ENCODE data around the gene HAUS8. TPM values are rescaled to one million over a fixed set of nuclear protein-coding genes. Genes with fewer than 3 reads are reported as not detected.

The HAUS8 gene
- total and polyA plus RNA-seq, 2 of the 13 experiments (the other 11 are each of a cell fraction or from before 2014, with no cell fraction given): 7.8 to 17.5 TPM

DNA sequence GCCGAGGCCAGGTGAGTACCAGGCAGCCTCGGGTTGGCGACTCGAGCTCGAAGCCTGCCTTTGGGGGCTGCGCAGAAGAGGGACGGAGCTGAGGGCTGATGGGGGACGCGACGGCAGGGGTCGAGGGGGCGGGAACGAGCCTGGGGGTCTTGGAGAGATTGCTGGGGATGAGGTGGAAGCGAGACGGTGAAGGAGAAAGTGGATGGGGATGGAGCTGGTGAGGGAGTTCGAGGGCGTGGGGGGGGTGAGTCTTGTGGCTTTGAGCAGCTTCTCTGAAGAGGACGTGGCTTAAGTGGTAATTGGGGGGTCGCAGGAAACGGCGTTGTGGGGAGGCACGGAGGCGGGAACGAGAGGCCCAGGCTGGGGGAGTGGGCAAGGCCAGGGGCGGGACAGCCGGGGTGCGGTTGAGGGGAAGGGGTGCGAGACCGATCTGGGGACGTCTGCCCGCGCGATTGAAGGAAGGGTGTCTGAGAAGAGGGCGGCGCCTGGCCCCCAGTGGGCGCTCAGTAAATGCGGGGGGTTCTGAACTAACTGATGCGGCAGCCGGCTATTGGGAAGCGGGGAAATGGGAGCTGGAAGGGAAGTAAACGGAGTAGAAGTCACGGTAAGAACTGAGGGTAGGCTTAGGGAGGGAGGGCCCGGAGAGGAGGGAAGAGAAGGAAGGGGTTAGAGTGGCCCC lies 751 bp upstream of the HAUS8 start (continued):
- TF ChIP-seq, protein P1, sequence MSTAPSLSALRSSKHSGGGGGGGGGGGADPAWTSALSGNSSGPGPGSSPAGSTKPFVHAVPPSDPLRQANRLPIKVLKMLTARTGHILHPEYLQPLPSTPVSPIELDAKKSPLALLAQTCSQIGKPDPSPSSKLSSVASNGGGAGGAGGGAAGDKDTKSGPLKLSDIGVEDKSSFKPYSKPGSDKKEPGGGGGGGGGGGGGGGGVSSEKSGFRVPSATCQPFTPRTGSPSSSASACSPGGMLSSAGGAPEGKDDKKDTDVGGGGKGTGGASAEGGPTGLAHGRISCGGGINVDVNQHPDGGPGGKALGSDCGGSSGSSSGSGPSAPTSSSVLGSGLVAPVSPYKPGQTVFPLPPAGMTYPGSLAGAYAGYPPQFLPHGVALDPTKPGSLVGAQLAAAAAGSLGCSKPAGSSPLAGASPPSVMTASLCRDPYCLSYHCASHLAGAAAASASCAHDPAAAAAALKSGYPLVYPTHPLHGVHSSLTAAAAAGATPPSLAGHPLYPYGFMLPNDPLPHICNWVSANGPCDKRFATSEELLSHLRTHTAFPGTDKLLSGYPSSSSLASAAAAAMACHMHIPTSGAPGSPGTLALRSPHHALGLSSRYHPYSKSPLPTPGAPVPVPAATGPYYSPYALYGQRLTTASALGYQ (CRISPR knock-in tag; IDR thresholded peaks at IDR 0.05): no peak
- no peak for TF ChIP-seq MYPOP (CRISPR knock-in tag; IDR thresholded peaks at IDR 0.05)
- TF ChIP-seq ETV6 (CRISPR knock-in tag; conservative IDR thresholded peaks at IDR 0.05): no peak
- TF ChIP-seq, protein P2, sequence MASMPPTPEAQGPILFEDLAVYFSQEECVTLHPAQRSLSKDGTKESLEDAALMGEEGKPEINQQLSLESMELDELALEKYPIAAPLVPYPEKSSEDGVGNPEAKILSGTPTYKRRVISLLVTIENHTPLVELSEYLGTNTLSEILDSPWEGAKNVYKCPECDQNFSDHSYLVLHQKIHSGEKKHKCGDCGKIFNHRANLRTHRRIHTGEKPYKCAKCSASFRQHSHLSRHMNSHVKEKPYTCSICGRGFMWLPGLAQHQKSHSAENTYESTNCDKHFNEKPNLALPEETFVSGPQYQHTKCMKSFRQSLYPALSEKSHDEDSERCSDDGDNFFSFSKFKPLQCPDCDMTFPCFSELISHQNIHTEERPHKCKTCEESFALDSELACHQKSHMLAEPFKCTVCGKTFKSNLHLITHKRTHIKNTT (CRISPR knock-in tag; IDR thresholded peaks at IDR 0.05): no peak
- no peak for TF ChIP-seq CBX2 (IDR thresholded peaks at IDR 0.05; ENCODE audit: low read depth, low read length)
- TF ChIP-seq CBX2 (CRISPR knock-in tag; IDR thresholded peaks at IDR 0.05; ENCODE audit: low read depth): no peak
- no peak for TF ChIP-seq FLYWCH1 (CRISPR knock-in tag; IDR thresholded peaks at IDR 0.05)
- TF ChIP-seq, protein P3, sequence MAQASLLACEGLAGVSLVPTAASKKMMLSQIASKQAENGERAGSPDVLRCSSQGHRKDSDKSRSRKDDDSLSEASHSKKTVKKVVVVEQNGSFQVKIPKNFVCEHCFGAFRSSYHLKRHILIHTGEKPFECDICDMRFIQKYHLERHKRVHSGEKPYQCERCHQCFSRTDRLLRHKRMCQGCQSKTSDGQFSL (CRISPR knock-in tag; IDR thresholded peaks at IDR 0.05): peak; percentile 61
- TF ChIP-seq NRL (CRISPR knock-in tag; IDR thresholded peaks at IDR 0.05; ENCODE audit: borderline replicate concordance): no peak
- TF ChIP-seq ZNF10 (CRISPR knock-in tag; IDR thresholded peaks at IDR 0.05; ENCODE audit: borderline replicate concordance, low read depth): no peak
- TF ChIP-seq, protein P4, sequence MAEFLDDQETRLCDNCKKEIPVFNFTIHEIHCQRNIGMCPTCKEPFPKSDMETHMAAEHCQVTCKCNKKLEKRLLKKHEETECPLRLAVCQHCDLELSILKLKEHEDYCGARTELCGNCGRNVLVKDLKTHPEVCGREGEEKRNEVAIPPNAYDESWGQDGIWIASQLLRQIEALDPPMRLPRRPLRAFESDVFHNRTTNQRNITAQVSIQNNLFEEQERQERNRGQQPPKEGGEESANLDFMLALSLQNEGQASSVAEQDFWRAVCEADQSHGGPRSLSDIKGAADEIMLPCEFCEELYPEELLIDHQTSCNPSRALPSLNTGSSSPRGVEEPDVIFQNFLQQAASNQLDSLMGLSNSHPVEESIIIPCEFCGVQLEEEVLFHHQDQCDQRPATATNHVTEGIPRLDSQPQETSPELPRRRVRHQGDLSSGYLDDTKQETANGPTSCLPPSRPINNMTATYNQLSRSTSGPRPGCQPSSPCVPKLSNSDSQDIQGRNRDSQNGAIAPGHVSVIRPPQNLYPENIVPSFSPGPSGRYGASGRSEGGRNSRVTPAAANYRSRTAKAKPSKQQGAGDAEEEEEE (CRISPR knock-in tag; IDR thresholded peaks at IDR 0.05; ENCODE audit: borderline replicate concordance): no peak
- TF ChIP-seq ZNF234 (CRISPR knock-in tag; conservative IDR thresholded peaks at IDR 0.05): no peak
- TF ChIP-seq, protein P5, sequence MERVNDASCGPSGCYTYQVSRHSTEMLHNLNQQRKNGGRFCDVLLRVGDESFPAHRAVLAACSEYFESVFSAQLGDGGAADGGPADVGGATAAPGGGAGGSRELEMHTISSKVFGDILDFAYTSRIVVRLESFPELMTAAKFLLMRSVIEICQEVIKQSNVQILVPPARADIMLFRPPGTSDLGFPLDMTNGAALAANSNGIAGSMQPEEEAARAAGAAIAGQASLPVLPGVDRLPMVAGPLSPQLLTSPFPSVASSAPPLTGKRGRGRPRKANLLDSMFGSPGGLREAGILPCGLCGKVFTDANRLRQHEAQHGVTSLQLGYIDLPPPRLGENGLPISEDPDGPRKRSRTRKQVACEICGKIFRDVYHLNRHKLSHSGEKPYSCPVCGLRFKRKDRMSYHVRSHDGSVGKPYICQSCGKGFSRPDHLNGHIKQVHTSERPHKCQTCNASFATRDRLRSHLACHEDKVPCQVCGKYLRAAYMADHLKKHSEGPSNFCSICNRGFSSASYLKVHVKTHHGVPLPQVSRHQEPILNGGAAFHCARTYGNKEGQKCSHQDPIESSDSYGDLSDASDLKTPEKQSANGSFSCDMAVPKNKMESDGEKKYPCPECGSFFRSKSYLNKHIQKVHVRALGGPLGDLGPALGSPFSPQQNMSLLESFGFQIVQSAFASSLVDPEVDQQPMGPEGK (CRISPR knock-in tag; IDR thresholded peaks at IDR 0.05): peak; percentile 61; the same call in 1 of the 2 replicates
- no peak for TF ChIP-seq NAIF1 (CRISPR knock-in tag; IDR thresholded peaks at IDR 0.05; ENCODE audit: borderline replicate concordance)
- 0 out of 2 replicates have a peak, but pooled peaks have one; percentile 1 for TF ChIP-seq ZNF816 (CRISPR knock-in tag; IDR thresholded peaks at IDR 0.05; ENCODE audit: borderline replicate concordance)
- TF ChIP-seq SRSF1 (optimal IDR thresholded peaks at IDR 0.05; ENCODE audit: low read depth, low read length): peak; percentile 38
- TF ChIP-seq ARID2 (CRISPR knock-in tag; IDR thresholded peaks at IDR 0.05; ENCODE audit: borderline replicate concordance): peak; percentile 67; the same call in 1 of the 2 replicates
- 0 out of 2 replicates have a peak, but pooled peaks have one; percentile 47 for TF ChIP-seq ZNF614 (CRISPR knock-in tag; IDR thresholded peaks at IDR 0.05; ENCODE audit: borderline replicate concordance)
- TF ChIP-seq ZKSCAN8 (CRISPR knock-in tag; IDR thresholded peaks at IDR 0.05; ENCODE audit: borderline replicate concordance): no peak
- 0 out of 2 replicates have a peak, but pooled peaks have one; percentile 39 for TF ChIP-seq DNMT1 (CRISPR knock-in tag; IDR thresholded peaks at IDR 0.05)
- no peak for TF ChIP-seq PCBP1 (IDR thresholded peaks at IDR 0.05; ENCODE audit: borderline replicate concordance, low read depth, low read length)

Measured in HepG2 (cell line).